ENCODE measurements around the gene INTS14. TPM values are rescaled to one million over a fixed set of nuclear protein-coding genes. Genes with fewer than 3 reads are reported as not detected.
A peak's percentile ranks its signal among the peaks of the same experiment; 100 is the strongest.
"Not testable (repeated sequence)": the region's sequence is repeated elsewhere in the genome, so short reads cannot be mapped to it uniquely, and the experiment has no call there.

INTS14 gene
- total and polyA plus RNA-seq, 4 experiments from 2014 or later, result 27.1 to 40.3 (median 33.2) TPM

GRCh38 chr15:65619626-65620290, 8.8 kb upstream of the INTS14 start:
- Mint-ChIP-seq H3K27me3 (no peaks in the 10 kb centered on the region), H3K9me3 (no peaks in the 10 kb centered on the region), H3K4me1 (peaks cover 0 to 2% (median 0%) of the 10 kb centered on the region in 4 donors), H3K36me3 (peaks cover 9 to 11% of the 10 kb centered on the region in 2 donors), H3K27ac (no peak overlapping the region), H3K4me3 (no peak overlapping the region)
- no peak overlapping the region for H3K27ac ChIP-seq (ENCODE audit: low read depth, low read length)
- H3K9me3 ChIP-seq (ENCODE audit: control insufficient read depth in 1 of 2, low read length in 2 of 2), result no peaks in the 10 kb centered on the region
- no peak overlapping the region for H3K4me3 ChIP-seq (ENCODE audit: low read length in 2 of 2)
- no peak for DNase-seq
- ChIA-PET POLR2A (ENCODE audit: partially characterized antibody) (no interaction called here), CTCF (ENCODE audit: partially characterized antibody) (interaction anchor here (0.7 to 0.8 kb wide), 2 partner anchors 9 to 24 kb away, joined by 3 read pairs; no protein-coding TSS in a partner anchor)
- H3K27me3 ChIP-seq (ENCODE audit: insufficient read depth, low read length), result no peaks in the 10 kb centered on the region
- H3K36me3 ChIP-seq (ENCODE audit: insufficient read depth, low read length), result no peaks in the 10 kb centered on the region
- intact Hi-C loops (cut with micrococcal nuclease), result no loop called here
- no peaks in the 10 kb centered on the region for H3K4me1 ChIP-seq (ENCODE audit: insufficient read depth, low read length)

- CTCF ChIA-PET (ENCODE audit: partially characterized antibody), result no interaction called here
These were observed 7.7 kb upstream of the INTS14 start for GRCh38 chr15:65618560-65619109.

GRCh38 chr15:65615887-65616286, 5.0 kb upstream of the INTS14 start:
- H3K27me3 ChIP-seq (ENCODE audit: insufficient read depth, low read length); H3K27ac ChIP-seq (ENCODE audit: low read depth, low read length); H3K36me3 ChIP-seq (ENCODE audit: insufficient read depth, low read length); H3K4me3 Mint-ChIP-seq; CTCF ChIA-PET (ENCODE audit: partially characterized antibody); DNase-seq; intact Hi-C loops (cut with micrococcal nuclease); H3K27me3 Mint-ChIP-seq; H3K9me3 Mint-ChIP-seq; H3K4me3 ChIP-seq (ENCODE audit: low read length in 2 of 2); H3K9me3 ChIP-seq (ENCODE audit: control insufficient read depth in 1 of 2, low read length in 2 of 2); POLR2A ChIA-PET (ENCODE audit: partially characterized antibody); H3K27ac Mint-ChIP-seq: not testable (repeated sequence)
- peaks cover 13% of the 10 kb centered on the region for H3K4me1 ChIP-seq (ENCODE audit: insufficient read depth, low read length)
- Mint-ChIP-seq H3K36me3 (peaks cover 0 to 13% of the 10 kb centered on the region in 2 donors), H3K4me1 (peaks cover 11 to 19% (median 16%) of the 10 kb centered on the region in 4 donors)

More at GRCh38 chr15:65618560-65619109, 7.7 kb upstream of the INTS14 start:
- no peaks in the 10 kb centered on the region for H3K27me3 Mint-ChIP-seq
- H3K27me3 ChIP-seq (ENCODE audit: insufficient read depth, low read length), result no peaks in the 10 kb centered on the region
- POLR2A ChIA-PET (ENCODE audit: partially characterized antibody), result interaction anchor here (0.6 kb wide), 1 partner anchor 204 kb away, joined by 5 read pairs; no protein-coding TSS in a partner anchor
- H3K27ac ChIP-seq (ENCODE audit: low read depth, low read length), result no peak overlapping the region
- H3K4me3 Mint-ChIP-seq, result no peak overlapping the region
- H3K27ac Mint-ChIP-seq, result no peak overlapping the region
- no peak overlapping the region for H3K4me3 ChIP-seq (ENCODE audit: low read length in 2 of 2)
- H3K4me1 ChIP-seq (ENCODE audit: insufficient read depth, low read length), result no peaks in the 10 kb centered on the region
- DNase-seq, result no peak
- peaks cover 0 to 5% (median under 1%) of the 10 kb centered on the region in 4 donors for H3K4me1 Mint-ChIP-seq
- no peaks in the 10 kb centered on the region for H3K9me3 Mint-ChIP-seq
- no peaks in the 10 kb centered on the region for H3K9me3 ChIP-seq (ENCODE audit: control insufficient read depth in 1 of 2, low read length in 2 of 2)
- intact Hi-C loops (cut with micrococcal nuclease), result no loop called here
- H3K36me3 Mint-ChIP-seq, result peaks cover 2 to 4% of the 10 kb centered on the region in 2 donors
- no peaks in the 10 kb centered on the region for H3K36me3 ChIP-seq (ENCODE audit: insufficient read depth, low read length)

GRCh38 chr15:65612949-65613744, 2.2 kb upstream of the INTS14 start:
- Histone ChIP-seq H3K4me3 (ENCODE audit: low read length in 2 of 2) (no peak overlapping the region), H3K27ac (ENCODE audit: low read depth, low read length) (no peak overlapping the region), H3K9me3 (ENCODE audit: control insufficient read depth in 1 of 2, low read length in 2 of 2) (no peaks in the 10 kb centered on the region), H3K4me1 (ENCODE audit: insufficient read depth, low read length) (peaks cover 27% of the 10 kb centered on the region), H3K27me3 (ENCODE audit: insufficient read depth, low read length) (no peaks in the 10 kb centered on the region), H3K36me3 (ENCODE audit: insufficient read depth, low read length) (no peaks in the 10 kb centered on the region)
- Mint-ChIP-seq H3K36me3 (peaks cover 0 to 12% of the 10 kb centered on the region in 2 donors), H3K4me1 (peaks cover 21 to 42% (median 31%) of the 10 kb centered on the region in 4 donors), H3K27ac (peak overlapping the region in 5 of 7 donors; percentile 48 to 99 (median 98)), H3K9me3 (no peaks in the 10 kb centered on the region), H3K4me3 (peak overlapping the region in 1 of 8 donors; percentile 36), H3K27me3 (no peaks in the 10 kb centered on the region)
- ChIA-PET POLR2A (ENCODE audit: partially characterized antibody) (interaction anchor here (3.2 kb wide), 1 partner anchor 256 kb away, joined by 32 read pairs; the partner anchor contains the start of gene RAB11A), CTCF (ENCODE audit: partially characterized antibody) (interaction anchor here (1.5 kb wide), 1 partner anchor 84 kb away, joined by 4 read pairs; no protein-coding TSS in a partner anchor)
- intact Hi-C loops (cut with micrococcal nuclease), result loop anchor here (5.0 kb wide), 1 partner anchor 81 kb away; the partner anchor contains the start of gene HACD3
- no peak for DNase-seq

DNA sequence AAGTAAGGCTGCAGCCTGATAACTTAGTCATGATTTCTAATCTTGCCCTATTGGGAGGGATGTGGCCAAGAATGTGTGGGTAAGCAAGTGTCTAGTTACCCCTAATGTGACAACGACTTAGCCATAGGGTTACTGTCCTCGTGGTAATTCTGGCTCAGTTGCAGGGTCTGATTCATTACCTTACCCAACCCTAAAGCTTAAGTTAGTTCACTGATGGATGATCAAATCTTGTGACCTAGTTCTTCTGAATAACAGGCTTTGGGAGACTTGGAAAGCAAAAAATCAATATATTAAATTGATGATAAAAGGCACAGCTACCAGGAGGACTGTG, 1.6 kb upstream of the INTS14 start:
- H3K4me1 Mint-ChIP-seq, result peaks cover 21 to 43% (median 33%) of the 10 kb centered on the region in 4 donors
- ChIA-PET CTCF (ENCODE audit: partially characterized antibody) (interaction anchor here (1.5 to 2.7 kb wide), 3 partner anchors 26 to 256 kb away, joined by 4 to 20 read pairs (median 9); partner anchors contain the start of gene RAB11A), POLR2A (ENCODE audit: partially characterized antibody) (interaction anchor here (2.8 to 3.2 kb wide), 2 partner anchors 82 to 257 kb away, joined by 16 to 32 read pairs; partner anchors contain the start of genes HACD3 and RAB11A)
- DNase-seq, result no peak
- H3K27ac ChIP-seq (ENCODE audit: low read depth, low read length), result peak overlapping the region; percentile 76
- H3K4me1 ChIP-seq (ENCODE audit: insufficient read depth, low read length), result peaks cover 27% of the 10 kb centered on the region
- H3K4me3 Mint-ChIP-seq, result peak overlapping the region in 7 of 8 donors; percentile 34 to 99 (median 97)
- H3K36me3 ChIP-seq (ENCODE audit: insufficient read depth, low read length), result no peaks in the 10 kb centered on the region
- H3K27ac Mint-ChIP-seq, result peak overlapping the region; percentile 79 to 99 (median 99)
- no peaks in the 10 kb centered on the region for H3K9me3 Mint-ChIP-seq
- no peaks in the 10 kb centered on the region for H3K9me3 ChIP-seq (ENCODE audit: control insufficient read depth in 1 of 2, low read length in 2 of 2)
- H3K27me3 Mint-ChIP-seq, result no peaks in the 10 kb centered on the region
- H3K36me3 Mint-ChIP-seq, result peaks cover 0 to 12% of the 10 kb centered on the region in 2 donors
- intact Hi-C loops (cut with micrococcal nuclease), result loop anchor here (5.0 kb wide), 1 partner anchor 80 kb away; the partner anchor contains the start of gene HACD3
- no peaks in the 10 kb centered on the region for H3K27me3 ChIP-seq (ENCODE audit: insufficient read depth, low read length)
- no peak overlapping the region for H3K4me3 ChIP-seq (ENCODE audit: low read length in 2 of 2)

GRCh38 chr15:65611888-65612615, 1.1 kb upstream of the INTS14 start:
- no peaks in the 10 kb centered on the region for H3K27me3 ChIP-seq (ENCODE audit: insufficient read depth, low read length)
- intact Hi-C loops (cut with micrococcal nuclease), result loop anchor here (1.0 to 5.0 kb wide), 4 partner anchors 80 to 257 kb away; partner anchors contain the start of genes DPP8, HACD3 and RAB11A
- POLR2A ChIA-PET (ENCODE audit: partially characterized antibody), result interaction anchor here (1.0 to 3.2 kb wide), 6 partner anchors 9 to 257 kb away, joined by 3 to 32 read pairs (median 10); partner anchors contain the start of genes DPP8, HACD3, RAB11A and SLC24A1
- no peaks in the 10 kb centered on the region for H3K27me3 Mint-ChIP-seq
- H3K9me3 ChIP-seq (ENCODE audit: control insufficient read depth in 1 of 2, low read length in 2 of 2), result no peaks in the 10 kb centered on the region
- H3K36me3 ChIP-seq (ENCODE audit: insufficient read depth, low read length), result no peaks in the 10 kb centered on the region
- CTCF ChIA-PET (ENCODE audit: partially characterized antibody), result interaction anchor here (1.2 to 2.7 kb wide), 5 partner anchors 27 to 257 kb away, joined by 4 to 20 read pairs (median 5); partner anchors contain the start of gene RAB11A
- peaks cover 0 to 12% of the 10 kb centered on the region in 2 donors for H3K36me3 Mint-ChIP-seq
- H3K9me3 Mint-ChIP-seq, result no peaks in the 10 kb centered on the region
- H3K4me1 ChIP-seq (ENCODE audit: insufficient read depth, low read length), result peaks cover 27% of the 10 kb centered on the region
- H3K4me3 ChIP-seq (ENCODE audit: low read length in 2 of 2), result peak overlapping the region in 1 of 2 donors; percentile 97
- peak overlapping the region; percentile 76 for H3K27ac ChIP-seq (ENCODE audit: low read depth, low read length)
- DNase-seq, result no peak
- H3K4me1 Mint-ChIP-seq, result peaks cover 21 to 48% (median 33%) of the 10 kb centered on the region in 4 donors
- peak overlapping the region; percentile 96 to 99 (median 98) for H3K4me3 Mint-ChIP-seq
- peak overlapping the region; percentile 98 to 99 (median 99) for H3K27ac Mint-ChIP-seq

Data from CD4-positive, alpha-beta memory T cell (primary cell).